Esophagus muscularis mucosa (tissue), 3 donors: Measurements from ENCODE around the gene OBSCN.

Experiments
- POLR2A ChIP-seq: fragments of 450-650 bp; IDR thresholded peaks from one replicate; pipeline ENCODE4 v1.6.1; 2017; ENCODE audit warnings: antibody characterized with exemption, moderate library complexity, mild to moderate bottlenecking, low read depth
- TF ChIP-seq, protein P1 (sequence below), 3 experiments: fragments of 200-600 bp in 2 of 3; fragments of 450-650 bp in 1 of 3; sonication (generic) in 2 of 3; IDR thresholded peaks; one replicate each; pipeline ENCODE4 v1.5.1; 2017 to 2019; ENCODE audit warnings: antibody characterized with exemption in 3 of 3, mild to moderate bottlenecking in 2 of 3, moderate library complexity in 1 of 3

DNA sequence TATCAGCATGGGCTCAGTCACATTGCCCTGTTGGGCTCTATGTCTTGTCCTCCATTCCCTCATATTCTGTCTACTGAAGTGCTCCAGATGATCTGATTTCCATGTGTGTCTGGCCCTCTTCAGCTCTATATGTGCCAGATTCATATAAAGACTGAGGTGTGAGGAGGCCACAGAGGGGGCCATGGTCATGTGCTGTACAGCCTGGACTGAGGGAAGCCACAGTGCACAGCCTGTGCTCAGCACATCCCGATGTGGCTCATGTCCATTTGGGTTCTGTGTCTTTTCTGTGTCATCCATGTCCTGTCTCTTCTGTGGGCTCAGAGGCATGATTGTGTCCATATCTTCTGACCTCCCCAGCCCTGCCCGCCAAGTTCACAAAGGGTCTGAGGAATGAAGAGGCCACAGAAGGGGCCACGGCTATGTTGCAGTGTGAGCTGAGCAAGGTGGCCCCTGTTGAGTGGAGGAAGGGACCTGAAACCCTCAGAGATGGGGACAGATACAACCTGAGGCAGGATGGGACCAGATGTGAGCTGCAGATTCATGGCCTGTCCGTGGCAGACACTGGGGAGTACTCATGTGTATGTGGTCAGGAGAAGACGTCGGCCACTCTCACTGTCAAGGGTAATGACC, 97.0 kb downstream of the OBSCN start:
- no peak for TF ChIP-seq POLR2A
- TF ChIP-seq, protein P1, sequence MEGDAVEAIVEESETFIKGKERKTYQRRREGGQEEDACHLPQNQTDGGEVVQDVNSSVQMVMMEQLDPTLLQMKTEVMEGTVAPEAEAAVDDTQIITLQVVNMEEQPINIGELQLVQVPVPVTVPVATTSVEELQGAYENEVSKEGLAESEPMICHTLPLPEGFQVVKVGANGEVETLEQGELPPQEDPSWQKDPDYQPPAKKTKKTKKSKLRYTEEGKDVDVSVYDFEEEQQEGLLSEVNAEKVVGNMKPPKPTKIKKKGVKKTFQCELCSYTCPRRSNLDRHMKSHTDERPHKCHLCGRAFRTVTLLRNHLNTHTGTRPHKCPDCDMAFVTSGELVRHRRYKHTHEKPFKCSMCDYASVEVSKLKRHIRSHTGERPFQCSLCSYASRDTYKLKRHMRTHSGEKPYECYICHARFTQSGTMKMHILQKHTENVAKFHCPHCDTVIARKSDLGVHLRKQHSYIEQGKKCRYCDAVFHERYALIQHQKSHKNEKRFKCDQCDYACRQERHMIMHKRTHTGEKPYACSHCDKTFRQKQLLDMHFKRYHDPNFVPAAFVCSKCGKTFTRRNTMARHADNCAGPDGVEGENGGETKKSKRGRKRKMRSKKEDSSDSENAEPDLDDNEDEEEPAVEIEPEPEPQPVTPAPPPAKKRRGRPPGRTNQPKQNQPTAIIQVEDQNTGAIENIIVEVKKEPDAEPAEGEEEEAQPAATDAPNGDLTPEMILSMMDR (IDR thresholded peaks at IDR 0.05): no peak
